MM.1S (cell line): Measurements from ENCODE around the gene MRPL30.

Experiments
- CTCF ChIP-seq: fragments of 300-600 bp; sonication (generic); IDR thresholded peaks from 2 replicates; pipeline ENCODE4 v1.5.1; 2016; ENCODE audit warnings: antibody characterized with exemption, low read length, mixed read lengths
- EZH2 ChIP-seq: fragments of 300-600 bp; sonication (generic); optimal IDR thresholded peaks from 2 replicates; pipeline ENCODE3; 2017; ENCODE audit warnings: low read depth, mild to moderate bottlenecking, antibody characterized with exemption, low read length, mixed read lengths
- EZH2phosphoT487 ChIP-seq: fragments of 300-600 bp; sonication (generic); IDR thresholded peaks from 2 replicates; pipeline ENCODE4 v1.6.1; 2018; ENCODE audit warnings: antibody characterized with exemption, low read length

DNA sequence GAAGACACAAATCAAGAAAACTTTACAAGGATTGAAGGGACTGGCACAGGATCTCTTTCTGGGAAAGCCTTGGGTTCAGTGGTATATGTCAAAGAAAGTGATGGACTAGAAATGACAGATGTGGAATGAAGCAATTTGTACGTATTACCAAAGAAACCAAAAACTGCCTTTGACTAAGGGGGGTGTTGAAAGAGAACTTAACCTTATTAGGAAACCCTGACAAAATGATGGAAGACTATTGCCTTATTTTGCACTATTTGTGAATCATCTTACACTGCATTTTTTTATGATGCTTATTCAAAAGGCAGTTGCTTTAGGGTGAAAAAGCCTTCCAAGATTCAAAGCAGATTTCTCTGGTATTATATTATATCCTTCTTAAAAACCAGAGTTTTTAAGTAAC, 30.3 kb upstream of the MRPL30 start:
- TF ChIP-seq CTCF (no peak), EZH2 (no peak), EZH2phosphoT487 (no peak)
